ENCODE measurements around the gene CACNA2D3.

GRCh38 chr3:55090291-55090690, 967.9 kb downstream of the CACNA2D3 start:
- TF ChIP-seq, protein P1, sequence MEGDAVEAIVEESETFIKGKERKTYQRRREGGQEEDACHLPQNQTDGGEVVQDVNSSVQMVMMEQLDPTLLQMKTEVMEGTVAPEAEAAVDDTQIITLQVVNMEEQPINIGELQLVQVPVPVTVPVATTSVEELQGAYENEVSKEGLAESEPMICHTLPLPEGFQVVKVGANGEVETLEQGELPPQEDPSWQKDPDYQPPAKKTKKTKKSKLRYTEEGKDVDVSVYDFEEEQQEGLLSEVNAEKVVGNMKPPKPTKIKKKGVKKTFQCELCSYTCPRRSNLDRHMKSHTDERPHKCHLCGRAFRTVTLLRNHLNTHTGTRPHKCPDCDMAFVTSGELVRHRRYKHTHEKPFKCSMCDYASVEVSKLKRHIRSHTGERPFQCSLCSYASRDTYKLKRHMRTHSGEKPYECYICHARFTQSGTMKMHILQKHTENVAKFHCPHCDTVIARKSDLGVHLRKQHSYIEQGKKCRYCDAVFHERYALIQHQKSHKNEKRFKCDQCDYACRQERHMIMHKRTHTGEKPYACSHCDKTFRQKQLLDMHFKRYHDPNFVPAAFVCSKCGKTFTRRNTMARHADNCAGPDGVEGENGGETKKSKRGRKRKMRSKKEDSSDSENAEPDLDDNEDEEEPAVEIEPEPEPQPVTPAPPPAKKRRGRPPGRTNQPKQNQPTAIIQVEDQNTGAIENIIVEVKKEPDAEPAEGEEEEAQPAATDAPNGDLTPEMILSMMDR (IDR thresholded peaks at IDR 0.05; ENCODE audit: insufficient read depth, low read length, poor library complexity, severe bottlenecking), result no peak
- no peak for TF ChIP-seq EZH2phosphoT487 (conservative IDR thresholded peaks at IDR 0.05; ENCODE audit: low read length)

Data from SU-DHL-6 (cell line).